Activated CD4-positive, alpha-beta T cell treated with anti-CD3 and anti-CD28 coated beads, Interleukin-2, amount 50 U/mL, for 24 hours (primary cell): ENCODE measurements around the gene NEGR1.

ENCODE experiments used
- DNase-seq, 2 donors: peaks; one replicate each; pipeline ENCODE4 v3.0.0-alpha.2; 2020; ENCODE audit warnings: low read depth in 1 of 2, low spot score in 1 of 2

NEGR1 gene

GRCh38 chr1:71587961-71588360, 694.4 kb downstream of the NEGR1 start:
- no peak for DNase-seq

GRCh38 chr1:71586030-71586429, 696.3 kb downstream of the NEGR1 start:
- DNase-seq = no peak

GRCh38 chr1:71583756-71584155, 698.6 kb downstream of the NEGR1 start:
- no peak for DNase-seq

GRCh38 chr1:71582673-71583072, 699.7 kb downstream of the NEGR1 start:
- no peak for DNase-seq

GRCh38 chr1:71577451-71578131, 704.7 kb downstream of the NEGR1 start:
- no peak for DNase-seq

GRCh38 chr1:71572038-71572437, 710.3 kb downstream of the NEGR1 start:
- DNase-seq = no peak

- no peak for DNase-seq
Observed at GRCh38 chr1:71566413-71566812, 715.9 kb downstream of the NEGR1 start.

- DNase-seq = no peak
Observed at GRCh38 chr1:71565831-71566230, 716.5 kb downstream of the NEGR1 start.

- DNase-seq = no peak
Observed at GRCh38 chr1:71565262-71565661, 717.1 kb downstream of the NEGR1 start.

GRCh38 chr1:71562298-71562697, 720.0 kb downstream of the NEGR1 start:
- DNase-seq = no peak

- no peak for DNase-seq
Observed at GRCh38 chr1:71561729-71562128, 720.6 kb downstream of the NEGR1 start.

- DNase-seq = no peak
Observed at GRCh38 chr1:71561206-71561605, 721.1 kb downstream of the NEGR1 start.

GRCh38 chr1:71559880-71560279, 722.5 kb downstream of the NEGR1 start:
- no peak for DNase-seq

GRCh38 chr1:71557138-71557537, 725.2 kb downstream of the NEGR1 start:
- no peak for DNase-seq

- DNase-seq = no peak
Observed at GRCh38 chr1:71548398-71548890, 733.9 kb downstream of the NEGR1 start.

GRCh38 chr1:71542155-71542554, 740.2 kb downstream of the NEGR1 start:
- no peak for DNase-seq

- no peak for DNase-seq
Observed at GRCh38 chr1:71533950-71534349, 748.4 kb downstream of the NEGR1 start.

GRCh38 chr1:71532343-71532742, 750.0 kb downstream of the NEGR1 start:
- DNase-seq = no peak

GRCh38 chr1:71526824-71527223, 755.5 kb downstream of the NEGR1 start:
- no peak for DNase-seq

- no peak for DNase-seq
Observed at GRCh38 chr1:71522721-71523120, 759.6 kb downstream of the NEGR1 start.

- no peak for DNase-seq
Observed at GRCh38 chr1:71521655-71522264, 760.6 kb downstream of the NEGR1 start.

GRCh38 chr1:71511505-71511904, 770.8 kb downstream of the NEGR1 start:
- no peak for DNase-seq

GRCh38 chr1:71510725-71511124, 771.6 kb downstream of the NEGR1 start:
- no peak for DNase-seq
